ENCODE data around the gene ATP6V1G3. TPM values are rescaled to one million over a fixed set of nuclear protein-coding genes. Genes with fewer than 3 reads are reported as not detected.
A peak's percentile ranks its signal among the peaks of the same experiment; 100 is the strongest.

The ATP6V1G3 gene
- total RNA-seq, 1 donor from 2014 or later, result not detected

DNA sequence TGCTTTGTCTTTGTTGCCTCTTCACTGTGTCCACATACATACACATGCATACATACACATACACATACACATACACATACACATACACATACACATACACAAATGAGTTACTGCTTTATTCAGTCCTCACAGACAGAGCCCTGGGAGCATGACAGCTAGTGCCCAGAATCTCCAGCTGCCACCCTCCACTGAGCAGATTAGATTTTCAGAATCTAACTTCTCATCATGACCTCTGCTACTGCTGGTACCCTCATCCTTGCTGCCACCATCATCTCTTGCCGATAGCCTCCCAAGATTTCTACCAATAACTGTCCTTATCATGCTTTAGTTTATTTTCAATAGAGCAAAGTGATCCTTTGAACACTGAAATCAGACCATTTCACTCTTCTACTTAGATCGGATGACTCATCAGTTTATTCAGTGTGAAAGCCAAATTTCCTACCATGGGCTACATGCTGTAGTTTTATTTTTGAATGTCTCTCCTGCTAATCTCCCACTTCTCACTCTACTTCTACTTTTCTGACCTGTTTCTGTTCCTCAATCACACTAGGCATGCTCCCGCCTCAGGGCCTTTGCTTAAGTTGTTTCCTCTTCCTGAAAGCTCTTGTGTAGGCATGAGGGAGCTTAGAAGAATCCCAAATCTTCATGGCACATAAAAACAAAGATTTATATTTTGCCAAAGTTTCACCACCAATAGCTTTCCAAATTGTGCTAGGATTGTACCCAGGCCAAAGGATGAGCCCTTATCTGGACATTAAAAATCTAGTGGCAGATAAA, 43.0 kb downstream of the ATP6V1G3 start:
- H3K4me2 ChIP-seq (ENCODE audit: low read length), result peak overlapping the region; percentile 58
- no peak overlapping the region for H3K4me3 ChIP-seq (ENCODE audit: insufficient read depth, low read depth, low read length)
- peak; percentile 68 for FAIRE-seq

GRCh38 chr1:198496216-198497143, 44.0 kb downstream of the ATP6V1G3 start:
- TF ChIP-seq, protein P1, sequence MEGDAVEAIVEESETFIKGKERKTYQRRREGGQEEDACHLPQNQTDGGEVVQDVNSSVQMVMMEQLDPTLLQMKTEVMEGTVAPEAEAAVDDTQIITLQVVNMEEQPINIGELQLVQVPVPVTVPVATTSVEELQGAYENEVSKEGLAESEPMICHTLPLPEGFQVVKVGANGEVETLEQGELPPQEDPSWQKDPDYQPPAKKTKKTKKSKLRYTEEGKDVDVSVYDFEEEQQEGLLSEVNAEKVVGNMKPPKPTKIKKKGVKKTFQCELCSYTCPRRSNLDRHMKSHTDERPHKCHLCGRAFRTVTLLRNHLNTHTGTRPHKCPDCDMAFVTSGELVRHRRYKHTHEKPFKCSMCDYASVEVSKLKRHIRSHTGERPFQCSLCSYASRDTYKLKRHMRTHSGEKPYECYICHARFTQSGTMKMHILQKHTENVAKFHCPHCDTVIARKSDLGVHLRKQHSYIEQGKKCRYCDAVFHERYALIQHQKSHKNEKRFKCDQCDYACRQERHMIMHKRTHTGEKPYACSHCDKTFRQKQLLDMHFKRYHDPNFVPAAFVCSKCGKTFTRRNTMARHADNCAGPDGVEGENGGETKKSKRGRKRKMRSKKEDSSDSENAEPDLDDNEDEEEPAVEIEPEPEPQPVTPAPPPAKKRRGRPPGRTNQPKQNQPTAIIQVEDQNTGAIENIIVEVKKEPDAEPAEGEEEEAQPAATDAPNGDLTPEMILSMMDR (IDR thresholded peaks at IDR 0.05; ENCODE audit: insufficient read depth, low read depth, low read length), result no peak
- no peak for TF ChIP-seq EZH2 (IDR thresholded peaks at IDR 0.05; ENCODE audit: insufficient read depth, low read length)
- H2AFZ ChIP-seq (ENCODE audit: low read depth, low read length), result no peak overlapping the region
- no peaks in the 10 kb centered on the region for H3K27me3 ChIP-seq (ENCODE audit: insufficient read depth, low read length)
- H3K27ac ChIP-seq (ENCODE audit: low read depth, low read length), result peak overlapping the region; percentile 51
- no peaks in the 10 kb centered on the region for H4K20me1 ChIP-seq (ENCODE audit: insufficient read depth, low read length)
- Mint-ChIP-seq H3K27ac (ENCODE audit: unreplicated experiment) (no peak overlapping the region), H3K4me1 (ENCODE audit: low read depth, unreplicated experiment) (peaks cover 29% of the 10 kb centered on the region), H3K36me3 (ENCODE audit: low read depth, unreplicated experiment) (no peaks in the 10 kb centered on the region), H3K4me3 (ENCODE audit: unreplicated experiment) (no peak overlapping the region), H3K9me3 (ENCODE audit: unreplicated experiment) (peaks cover 3% of the 10 kb centered on the region), H3K27me3 (ENCODE audit: low read depth, unreplicated experiment) (no peaks in the 10 kb centered on the region)
- H3K4me3 ChIP-seq (ENCODE audit: insufficient read depth, low read depth, low read length), result no peak overlapping the region
- FAIRE-seq, result peak; percentile 26
- DNase-seq (ENCODE audit: low read depth), result peak; percentile 86
- H3K9me3 ChIP-seq (ENCODE audit: insufficient read depth, low read depth, low read length), result no peaks in the 10 kb centered on the region
- H3K4me1 ChIP-seq (ENCODE audit: insufficient read depth, low read length), result peaks cover 41% of the 10 kb centered on the region
- peak overlapping the region; percentile 58 for H3K4me2 ChIP-seq (ENCODE audit: low read length)
- H3K9ac ChIP-seq (ENCODE audit: low read length), result peak overlapping the region; percentile 24
- no peaks in the 10 kb centered on the region for H3K36me3 ChIP-seq (ENCODE audit: insufficient read depth, low read length)
- no peaks in the 10 kb centered on the region for H3K79me2 ChIP-seq (ENCODE audit: insufficient read depth, low read length)

More for the DNA sequence above, 43.0 kb downstream of the ATP6V1G3 start:
- Mint-ChIP-seq H3K27me3 (ENCODE audit: low read depth, unreplicated experiment) (no peaks in the 10 kb centered on the region), H3K4me1 (ENCODE audit: low read depth, unreplicated experiment) (peaks cover 24% of the 10 kb centered on the region), H3K36me3 (ENCODE audit: low read depth, unreplicated experiment) (no peaks in the 10 kb centered on the region), H3K9me3 (ENCODE audit: unreplicated experiment) (peaks cover 3% of the 10 kb centered on the region), H3K4me3 (ENCODE audit: unreplicated experiment) (no peak overlapping the region), H3K27ac (ENCODE audit: unreplicated experiment) (peak overlapping the region; percentile 8)
- H3K9ac ChIP-seq (ENCODE audit: low read length), result peak overlapping the region; percentile 24
- DNase-seq (ENCODE audit: low read depth), result peak; percentile 80
- H2AFZ ChIP-seq (ENCODE audit: low read depth, low read length), result no peak overlapping the region
- H3K4me1 ChIP-seq (ENCODE audit: insufficient read depth, low read length), result peaks cover 41% of the 10 kb centered on the region
- no peaks in the 10 kb centered on the region for H3K36me3 ChIP-seq (ENCODE audit: insufficient read depth, low read length)
- H3K27me3 ChIP-seq (ENCODE audit: insufficient read depth, low read length), result no peaks in the 10 kb centered on the region
- no peaks in the 10 kb centered on the region for H3K79me2 ChIP-seq (ENCODE audit: insufficient read depth, low read length)
- H3K9me3 ChIP-seq (ENCODE audit: insufficient read depth, low read depth, low read length), result no peaks in the 10 kb centered on the region
- no peaks in the 10 kb centered on the region for H4K20me1 ChIP-seq (ENCODE audit: insufficient read depth, low read length)
- TF ChIP-seq EZH2 (IDR thresholded peaks at IDR 0.05; ENCODE audit: insufficient read depth, low read length), result no peak
- TF ChIP-seq, protein P1 (IDR thresholded peaks at IDR 0.05; ENCODE audit: insufficient read depth, low read depth, low read length), result no peak
- peak overlapping the region; percentile 51 for H3K27ac ChIP-seq (ENCODE audit: low read depth, low read length)
